Muscle of leg (tissue), 11 donors: ENCODE data around the gene LDLRAD4. TPM values are rescaled to one million over a fixed set of nuclear protein-coding genes. Genes with fewer than 3 reads are reported as not detected.

ENCODE experiments used
- DNase-seq: peaks from one replicate; pipeline ENCODE4 v3.0.0; 2013
- H3K27ac ChIP-seq: one replicate; pipeline ENCODE4 v1.5.1; 2013; ENCODE audit warnings: mild to moderate bottlenecking, low read length, control low read depth
- H3K27me3 ChIP-seq: one replicate; pipeline ENCODE4 v1.6.1; 2013; ENCODE audit warnings: low read length; ENCODE audit not compliant: control insufficient read depth, insufficient read depth
- H3K36me3 ChIP-seq: one replicate; pipeline ENCODE4 v1.6.1; 2013; ENCODE audit warnings: low read length; ENCODE audit not compliant: control insufficient read depth, insufficient read depth
- H3K4me1 ChIP-seq: one replicate; pipeline ENCODE4 v1.6.1; 2013; ENCODE audit warnings: low read length; ENCODE audit not compliant: control insufficient read depth, insufficient read depth
- H3K4me3 ChIP-seq: one replicate; pipeline ENCODE4 v1.5.1; 2013; ENCODE audit warnings: low read length, control low read depth
- H3K9me3 ChIP-seq: replicated peaks from 2 replicates; pipeline ENCODE4 v1.6.1; 2013; ENCODE audit warnings: low read depth, low read length; ENCODE audit not compliant: control insufficient read depth
- WGBS: methylation state at CpG from one replicate; pipeline ENCODE4 v1.1.5; 2013; ENCODE audit warnings: missing lambda C conversion rate; ENCODE audit not compliant: insufficient coverage; 5-methylcytosine and 5-hydroxymethylcytosine counted together
- polyA plus RNA-seq, 8 donors: library from polyadenylated mRNA; unstranded; fragments of 120-200 nt; gene quantifications; one replicate each; pipeline versions ENCODE4 v1.2.1 to v1.2.3, GENCODE V29; 2013; ENCODE audit warnings: inconsistent platforms in 1 of 8, low replicate concordance in 1 of 8; ENCODE audit not compliant: insufficient read length in 8 of 8, insufficient read depth in 1 of 8
- total RNA-seq: library from RNA; stranded (reverse); fragments of 120-200 nt; gene quantifications from one replicate; pipeline ENCODE4 v1.2.4, GENCODE V29; 2013

The LDLRAD4 gene
- total and polyA plus RNA-seq, 9 donors: 9.0 to 20.8 (median 14.4) TPM

DNA sequence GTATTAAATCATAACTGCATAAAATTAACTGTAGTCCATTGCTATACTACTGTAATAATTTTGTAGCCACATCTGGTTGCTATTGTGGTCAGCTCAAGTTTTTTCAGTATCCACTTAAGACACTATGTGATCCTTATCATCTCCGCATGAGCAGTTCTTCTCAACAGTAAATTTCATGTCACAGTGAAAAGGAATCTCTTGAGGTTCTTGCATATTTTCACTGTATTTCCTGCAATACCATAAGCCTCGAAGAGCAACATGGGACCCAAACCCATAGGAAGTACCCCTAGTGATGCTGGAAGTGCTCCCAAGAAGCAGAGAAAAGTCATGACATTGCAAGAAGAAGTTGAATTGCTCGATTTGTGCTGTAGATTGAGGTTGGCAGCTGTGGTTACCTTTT, 86.7 kb downstream of the LDLRAD4 start:
- no CpG with 5 or more reads among the region's 3 CpGs for WGBS
- no peak for DNase-seq
- no peaks in the 10 kb centered on the region for H3K36me3 ChIP-seq
- no peaks in the 10 kb centered on the region for H3K27me3 ChIP-seq
- H3K4me1 ChIP-seq: peaks cover 28% of the 10 kb centered on the region
- H3K4me3 ChIP-seq: no peak overlapping the region
- H3K27ac ChIP-seq: no peak overlapping the region
- peaks cover 6% of the 10 kb centered on the region for H3K9me3 ChIP-seq

DNA sequence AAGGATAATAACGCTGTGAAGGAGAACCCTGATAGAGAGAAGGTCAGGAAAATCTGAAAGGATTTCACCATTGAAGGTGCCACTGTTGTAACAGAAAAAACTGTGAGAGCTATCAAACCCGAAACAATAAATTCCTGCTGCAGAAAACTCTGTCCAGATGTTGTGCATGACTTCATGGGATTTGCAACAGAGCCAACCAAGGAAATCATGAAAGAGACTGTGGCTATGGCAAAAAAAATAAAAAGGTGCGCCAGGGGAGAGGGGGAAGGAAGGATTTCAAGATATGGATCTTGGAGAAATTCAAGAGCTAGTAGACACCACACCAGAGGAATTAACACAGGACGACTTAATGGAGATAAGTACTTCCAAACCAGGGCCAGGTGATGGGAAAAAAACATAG, 88.0 kb downstream of the LDLRAD4 start:
- WGBS: 0% methylated on average over 1 of the region's 4 CpGs
- Histone ChIP-seq H3K9me3 (peaks cover 6% of the 10 kb centered on the region), H3K36me3 (no peaks in the 10 kb centered on the region), H3K4me3 (no peak overlapping the region), H3K27me3 (no peaks in the 10 kb centered on the region), H3K27ac (no peak overlapping the region), H3K4me1 (peaks cover 21% of the 10 kb centered on the region)
- peak; percentile 78 for DNase-seq

DNA sequence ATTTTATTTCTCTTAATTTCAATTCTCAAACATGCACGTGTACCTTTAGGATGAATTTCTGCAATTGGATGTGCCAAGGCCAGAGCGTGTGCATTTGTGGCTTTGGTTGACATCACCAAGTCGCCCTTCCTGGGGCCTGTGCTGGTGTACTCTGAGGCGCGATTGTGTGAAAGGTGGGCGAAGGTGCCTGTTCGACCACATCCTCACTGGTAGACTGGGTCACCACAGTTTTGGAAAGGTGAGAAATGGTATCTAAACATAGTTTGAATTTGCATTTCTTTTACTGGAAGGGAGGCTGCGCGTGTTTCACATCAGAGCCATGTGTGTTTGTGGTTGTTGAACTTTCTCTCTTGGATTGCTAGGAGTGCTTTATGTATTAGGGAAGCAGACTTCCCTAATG, 89.8 kb downstream of the LDLRAD4 start:
- no peaks in the 10 kb centered on the region for H3K36me3 ChIP-seq
- DNase-seq: no peak
- H3K27me3 ChIP-seq: no peaks in the 10 kb centered on the region
- H3K4me3 ChIP-seq: no peak overlapping the region
- peaks cover 6% of the 10 kb centered on the region for H3K9me3 ChIP-seq
- no peak overlapping the region for H3K27ac ChIP-seq
- peaks cover 6% of the 10 kb centered on the region for H3K4me1 ChIP-seq
- WGBS: 91% methylated on average over 5 of the region's 9 CpGs

DNA sequence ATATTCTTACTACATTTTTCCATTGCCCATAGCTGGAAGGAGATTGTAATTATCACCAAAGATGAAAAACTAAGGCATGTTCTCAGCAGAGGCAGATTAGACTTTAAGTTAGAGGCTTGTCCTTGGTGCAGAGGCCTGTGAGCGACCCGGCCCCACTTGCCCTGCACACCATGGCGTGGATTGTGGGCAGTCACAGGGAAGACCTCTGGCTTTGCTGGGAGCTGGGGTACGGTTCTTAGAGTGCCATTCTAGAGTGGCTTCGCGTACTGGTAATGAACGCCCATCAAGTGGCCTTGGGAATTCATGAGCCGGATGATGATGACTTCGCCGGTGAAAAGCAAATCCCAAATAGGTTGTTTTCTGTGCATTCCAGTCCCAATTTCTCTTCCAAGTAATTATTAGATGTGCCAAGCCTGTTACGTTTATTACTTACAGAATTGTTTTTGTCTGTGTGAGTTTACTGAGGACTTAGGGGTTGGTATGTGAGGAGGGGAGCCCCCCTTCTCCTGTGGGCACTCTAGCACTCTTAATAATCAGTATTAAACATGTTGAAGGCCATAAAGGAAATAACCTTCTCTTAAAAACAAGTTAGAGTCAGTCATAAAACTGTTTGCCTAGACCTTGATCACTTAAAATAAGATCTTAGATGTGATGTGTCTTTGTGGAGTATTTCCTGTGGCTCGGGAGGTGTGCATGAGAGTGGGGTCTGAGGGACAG, 90.6 kb downstream of the LDLRAD4 start:
- Histone ChIP-seq H3K9me3 (peaks cover 6% of the 10 kb centered on the region), H3K27ac (no peak overlapping the region), H3K27me3 (no peaks in the 10 kb centered on the region), H3K4me3 (no peak overlapping the region), H3K4me1 (peaks cover 5% of the 10 kb centered on the region), H3K36me3 (no peaks in the 10 kb centered on the region)
- no peak for DNase-seq
- WGBS: 65% methylated on average over 7 of the region's 12 CpGs

DNA sequence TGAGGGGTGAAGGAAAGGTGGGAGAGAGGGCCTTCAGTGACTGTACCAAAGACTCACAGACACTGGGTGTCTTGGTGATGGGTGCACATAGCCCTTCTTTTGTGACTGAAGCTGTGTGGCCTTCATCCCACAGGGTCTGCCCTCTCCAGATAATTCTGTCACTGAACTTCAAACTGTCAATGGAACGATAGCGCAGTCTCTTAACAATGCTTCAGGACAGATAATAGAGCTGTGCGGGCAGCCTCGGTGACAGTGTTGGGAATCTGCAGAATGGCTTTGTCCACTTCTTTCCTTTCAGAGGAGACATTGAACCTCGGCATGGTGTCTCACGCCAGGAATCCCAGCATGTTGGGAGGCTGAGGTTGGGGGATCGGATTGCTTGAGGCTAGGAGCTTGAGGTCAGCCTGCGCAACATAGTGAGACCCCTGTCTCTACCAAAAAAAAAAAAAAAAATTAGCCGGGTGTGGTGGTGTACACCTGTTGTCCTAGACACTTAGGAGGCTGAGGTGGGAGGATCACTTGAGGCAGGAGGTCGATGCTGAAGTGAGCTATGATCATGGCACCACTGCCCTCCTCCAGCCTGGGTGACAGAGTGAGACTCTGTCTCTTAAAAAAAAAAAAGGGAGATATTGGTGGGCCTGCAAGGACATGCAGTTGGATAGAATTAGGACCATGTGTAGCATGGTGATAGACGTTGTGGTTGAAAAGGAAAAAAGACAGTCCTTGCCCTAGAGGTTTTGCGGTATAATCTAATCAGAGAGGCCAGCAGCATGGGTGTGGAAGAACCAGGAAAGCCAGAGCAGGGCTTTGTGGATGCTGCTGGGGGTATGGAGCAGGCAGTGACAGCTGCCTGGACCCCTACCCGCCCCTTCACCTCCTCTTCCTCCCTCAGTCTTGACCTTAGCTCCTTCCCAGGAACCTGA, 91.4 kb downstream of the LDLRAD4 start:
- Histone ChIP-seq H3K27ac (no peak overlapping the region), H3K36me3 (no peaks in the 10 kb centered on the region), H3K9me3 (peaks cover 6% of the 10 kb centered on the region), H3K27me3 (no peaks in the 10 kb centered on the region), H3K4me3 (no peak overlapping the region), H3K4me1 (peaks cover 5% of the 10 kb centered on the region)
- no peak for DNase-seq
- WGBS: 80% methylated on average over 7 of the region's 13 CpGs

DNA sequence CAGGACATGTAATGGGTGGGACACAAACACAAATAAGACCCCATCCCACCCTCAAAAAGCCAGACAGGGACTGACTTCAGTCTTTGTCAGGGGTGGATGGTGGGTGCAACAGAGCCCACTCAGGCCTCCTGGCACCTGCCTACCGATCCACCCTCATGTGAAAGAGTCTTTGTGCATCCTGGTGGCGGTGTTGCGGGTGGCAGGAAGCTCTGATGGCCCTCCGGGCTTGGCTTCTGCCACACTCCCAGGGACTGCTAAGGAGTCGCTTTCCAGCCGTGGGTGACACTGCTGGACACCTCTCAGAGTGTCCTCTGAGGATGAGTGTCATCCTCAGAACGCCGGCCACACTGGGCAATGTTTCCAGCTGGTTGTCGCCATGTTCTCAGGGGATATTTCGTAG, 92.6 kb downstream of the LDLRAD4 start:
- DNase-seq: no peak
- peaks cover 4% of the 10 kb centered on the region for H3K4me1 ChIP-seq
- WGBS: 90% methylated on average over 10 of the region's 10 CpGs
- H3K27me3 ChIP-seq: no peaks in the 10 kb centered on the region
- H3K9me3 ChIP-seq: peaks cover 9% of the 10 kb centered on the region
- H3K36me3 ChIP-seq: no peaks in the 10 kb centered on the region
- no peak overlapping the region for H3K27ac ChIP-seq
- no peak overlapping the region for H3K4me3 ChIP-seq

DNA sequence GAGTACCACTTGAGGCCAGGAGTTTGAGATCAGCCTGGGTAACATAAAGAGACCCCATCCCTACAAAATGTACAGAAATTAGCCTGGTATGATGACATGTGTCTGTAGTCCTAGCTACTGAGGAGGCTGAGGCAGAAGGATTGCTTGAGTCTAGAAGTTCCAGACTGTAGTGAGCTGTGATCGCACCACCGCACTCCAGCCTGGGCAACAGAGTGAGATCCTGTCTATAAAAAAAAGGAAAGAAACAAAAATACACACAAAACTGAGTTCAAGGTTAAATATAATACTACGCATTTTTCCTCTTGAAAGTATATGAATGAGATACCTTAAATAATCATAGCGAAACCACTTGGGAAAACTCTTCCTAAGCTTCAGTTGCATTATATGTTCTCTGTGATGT, 94.0 kb downstream of the LDLRAD4 start:
- H3K9me3 ChIP-seq: peaks cover 15% of the 10 kb centered on the region
- no peak overlapping the region for H3K4me3 ChIP-seq
- H3K36me3 ChIP-seq: no peaks in the 10 kb centered on the region
- H3K4me1 ChIP-seq: peaks cover 3% of the 10 kb centered on the region
- no CpG with 5 or more reads among the region's 4 CpGs for WGBS
- no peaks in the 10 kb centered on the region for H3K27me3 ChIP-seq
- no peak for DNase-seq
- no peak overlapping the region for H3K27ac ChIP-seq

DNA sequence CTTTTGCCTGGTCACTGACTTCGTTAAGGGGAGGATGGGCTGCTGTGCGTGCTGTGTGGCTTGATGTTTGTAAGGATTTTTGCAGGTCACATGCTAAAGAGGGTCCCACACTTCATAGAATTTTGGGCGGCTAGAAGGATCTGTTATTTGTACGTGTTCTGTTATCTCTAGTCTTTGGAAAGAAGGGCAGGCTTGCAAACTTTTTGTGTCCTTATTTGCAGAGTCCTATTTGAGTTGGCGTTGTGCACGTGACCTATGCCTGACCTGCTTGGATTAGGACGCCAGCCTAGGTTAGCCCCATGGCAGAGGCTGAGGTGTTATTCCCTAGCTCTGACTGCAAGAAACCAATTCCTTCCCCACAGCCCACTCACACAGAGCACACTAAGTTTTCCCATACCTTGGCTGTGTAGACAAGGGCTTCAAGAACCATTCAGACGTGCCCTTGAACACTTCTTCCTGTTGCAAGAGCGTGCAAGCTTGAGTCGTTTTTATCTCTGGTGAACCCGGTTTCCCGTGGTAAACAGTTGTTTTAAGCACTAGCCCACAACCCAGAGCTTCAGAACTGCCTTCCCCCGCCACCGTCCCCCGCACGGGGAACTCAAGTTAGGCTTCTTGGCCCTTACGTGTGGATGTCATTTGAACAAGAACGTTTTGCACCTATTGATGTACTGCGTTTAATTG, 94.6 kb downstream of the LDLRAD4 start:
- DNase-seq: no peak
- WGBS: 77% methylated on average over 16 of the region's 19 CpGs
- Histone ChIP-seq H3K36me3 (no peaks in the 10 kb centered on the region), H3K27me3 (no peaks in the 10 kb centered on the region), H3K27ac (no peak overlapping the region), H3K4me1 (peaks cover 3% of the 10 kb centered on the region), H3K9me3 (peaks cover 15% of the 10 kb centered on the region), H3K4me3 (no peak overlapping the region)

DNA sequence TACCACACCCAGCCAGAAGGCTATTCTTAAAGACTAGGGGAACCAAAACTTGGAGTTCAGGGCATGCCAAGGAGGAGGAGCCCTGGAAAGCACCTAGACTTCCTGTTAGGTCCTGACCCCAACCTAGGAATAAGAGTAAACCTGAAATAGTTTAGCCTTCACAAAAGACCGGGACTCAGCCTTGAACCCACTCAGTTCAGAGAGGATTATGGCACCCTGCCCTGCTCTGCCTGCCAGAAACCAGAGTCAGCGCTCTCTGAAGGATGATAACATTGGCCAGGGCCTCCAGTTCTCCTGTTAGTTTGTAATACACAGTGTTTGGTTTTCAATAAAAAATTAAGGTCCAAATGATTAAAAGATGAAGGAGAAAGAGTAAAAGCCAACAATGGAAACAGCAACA, 96.4 kb downstream of the LDLRAD4 start:
- Histone ChIP-seq H3K4me1 (peaks cover 3% of the 10 kb centered on the region), H3K9me3 (peaks cover 15% of the 10 kb centered on the region), H3K4me3 (no peak overlapping the region), H3K27me3 (no peaks in the 10 kb centered on the region), H3K36me3 (no peaks in the 10 kb centered on the region), H3K27ac (no peak overlapping the region)
- WGBS: 79% methylated on average over 2 of the region's 2 CpGs
- no peak for DNase-seq

DNA sequence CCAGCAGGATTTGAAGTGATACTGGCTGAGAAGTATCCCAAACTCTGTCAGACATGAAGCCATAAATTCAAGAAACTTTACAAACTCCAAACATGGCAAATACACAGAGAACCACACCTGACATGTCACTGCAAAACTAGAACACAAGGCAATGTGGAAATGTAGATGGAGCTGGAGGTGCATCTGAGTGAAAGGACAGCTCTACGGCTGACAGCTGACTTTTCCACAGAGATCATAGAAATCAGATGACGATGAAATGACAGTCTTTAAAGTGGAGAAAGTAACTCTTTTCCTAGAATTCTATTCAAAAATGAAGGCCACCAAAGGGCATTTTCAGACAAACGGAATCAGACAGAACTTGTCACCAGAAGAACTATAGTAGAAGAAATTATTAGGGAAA, 97.5 kb downstream of the LDLRAD4 start:
- WGBS: 100% methylated on average over 1 of the region's 3 CpGs
- Histone ChIP-seq H3K9me3 (peaks cover 15% of the 10 kb centered on the region), H3K27ac (no peak overlapping the region), H3K36me3 (no peaks in the 10 kb centered on the region), H3K4me1 (peaks cover 3% of the 10 kb centered on the region), H3K27me3 (no peaks in the 10 kb centered on the region), H3K4me3 (no peak overlapping the region)
- no peak for DNase-seq
